Endothelial cell of hepatic sinusoid (primary cell): ENCODE results near the gene MYOM1.

Experiments used
- in situ Hi-C: cut with HindIII; loops from 2 replicates; pipeline ENCODE4 v1.10.0; 2017; ENCODE audit warnings: low sequenced_read_pairs

The MYOM1 gene

GRCh38 chr18:3190610-3191009 is 29.2 kb downstream of the MYOM1 start:
- in situ Hi-C loops = no loop called here

- in situ Hi-C loops = loop anchor here (5.0 kb wide), 1 partner anchor 32 kb away; no protein-coding TSS in a partner anchor
These were observed 29.9 kb downstream of the MYOM1 start for GRCh38 chr18:3189884-3190283.

DNA sequence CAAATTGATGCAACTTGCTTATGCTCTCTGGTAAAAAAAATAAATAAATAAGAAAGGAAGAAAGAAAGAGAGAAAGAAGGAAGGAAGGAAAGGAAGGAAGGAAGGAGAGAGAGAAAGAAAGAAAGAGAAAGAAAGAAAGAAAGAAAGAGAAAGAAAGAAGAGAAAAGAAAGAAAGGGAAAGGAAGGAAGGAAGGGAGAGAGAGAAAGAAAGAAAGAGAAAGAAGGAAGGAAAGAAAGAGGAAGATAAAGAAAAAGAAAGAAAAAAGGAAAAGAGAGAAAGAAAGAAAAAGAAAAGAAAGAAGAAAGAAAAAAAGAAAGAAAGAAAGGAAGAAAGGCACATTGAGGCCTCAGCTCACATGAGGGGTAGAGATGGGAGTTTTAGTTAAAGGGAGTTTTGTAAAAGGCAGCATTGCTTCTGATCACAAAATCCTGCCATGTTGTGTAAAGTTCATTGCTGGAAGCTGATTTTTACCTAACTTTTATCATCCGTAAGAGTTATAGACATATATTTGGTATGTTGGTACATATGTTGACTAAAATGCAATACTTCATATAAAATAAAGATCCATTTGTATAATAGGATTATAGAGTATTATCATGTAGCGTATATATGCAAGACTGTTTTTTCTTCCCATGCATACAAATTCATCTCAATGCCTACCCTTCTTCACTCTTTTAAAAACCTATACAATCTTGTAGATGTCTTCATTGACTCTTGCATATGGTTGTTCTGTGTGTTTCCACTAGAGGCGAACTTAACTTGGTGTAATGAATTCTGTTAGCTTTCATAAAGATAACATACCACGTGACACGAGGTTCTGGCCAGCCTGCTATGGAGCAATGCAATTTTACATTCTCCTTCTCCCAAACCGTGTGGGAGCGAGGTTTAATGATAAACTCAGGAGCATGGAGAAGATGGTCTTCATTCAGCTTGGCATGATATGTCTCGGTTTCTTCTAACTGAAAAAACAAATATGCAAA is 32.8 kb downstream of the MYOM1 start:
- in situ Hi-C loops = loop anchor here (5.0 kb wide), 1 partner anchor 35 kb away; no protein-coding TSS in a partner anchor

GRCh38 chr18:3184275-3184963 is 35.3 kb downstream of the MYOM1 start:
- in situ Hi-C loops = loop anchor here (5.0 kb wide), 3 partner anchors 37 to 267 kb away; no protein-coding TSS in a partner anchor

GRCh38 chr18:3183103-3183717 is 36.6 kb downstream of the MYOM1 start:
- in situ Hi-C loops = loop anchor here (5.0 kb wide), 3 partner anchors 36 to 266 kb away; no protein-coding TSS in a partner anchor

- in situ Hi-C loops = loop anchor here (5.0 kb wide), 3 partner anchors 33 to 263 kb away; no protein-coding TSS in a partner anchor
These were observed 39.4 kb downstream of the MYOM1 start for GRCh38 chr18:3180325-3180724.

GRCh38 chr18:3179430-3180089 is 40.2 kb downstream of the MYOM1 start:
- in situ Hi-C loops = loop anchor here (5.0 kb wide), 3 partner anchors 32 to 262 kb away; no protein-coding TSS in a partner anchor

GRCh38 chr18:3177902-3178687 is 41.7 kb downstream of the MYOM1 start:
- in situ Hi-C loops = no loop called here

DNA sequence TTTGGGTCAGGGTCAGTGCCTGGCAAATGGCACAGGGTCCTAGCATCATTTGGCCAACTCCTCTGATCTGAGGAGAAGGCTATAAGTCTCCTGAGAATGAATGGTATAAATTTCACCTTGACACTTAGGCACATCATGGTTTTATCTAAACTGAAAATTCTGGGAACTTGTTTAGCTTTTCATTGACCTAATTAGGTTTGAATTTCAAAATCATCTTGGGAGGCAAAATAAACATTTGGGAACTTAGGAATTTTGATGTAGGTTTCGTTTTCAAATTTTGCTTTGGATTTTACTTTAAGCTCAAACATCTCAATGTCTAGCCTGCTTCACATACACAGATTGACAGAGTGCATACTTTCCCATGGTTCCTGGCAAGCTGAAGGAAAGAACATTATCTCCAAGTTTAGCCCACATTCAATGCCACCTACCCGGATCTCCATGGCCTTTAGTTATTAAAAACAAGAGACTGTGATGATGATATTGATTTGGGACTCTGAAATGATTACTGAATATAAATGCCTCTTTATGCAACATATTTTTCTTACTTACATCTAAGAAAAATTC is 44.5 kb downstream of the MYOM1 start:
- in situ Hi-C loops = no loop called here

- in situ Hi-C loops = no loop called here
These were observed 47.7 kb downstream of the MYOM1 start for GRCh38 chr18:3172097-3172496.

DNA sequence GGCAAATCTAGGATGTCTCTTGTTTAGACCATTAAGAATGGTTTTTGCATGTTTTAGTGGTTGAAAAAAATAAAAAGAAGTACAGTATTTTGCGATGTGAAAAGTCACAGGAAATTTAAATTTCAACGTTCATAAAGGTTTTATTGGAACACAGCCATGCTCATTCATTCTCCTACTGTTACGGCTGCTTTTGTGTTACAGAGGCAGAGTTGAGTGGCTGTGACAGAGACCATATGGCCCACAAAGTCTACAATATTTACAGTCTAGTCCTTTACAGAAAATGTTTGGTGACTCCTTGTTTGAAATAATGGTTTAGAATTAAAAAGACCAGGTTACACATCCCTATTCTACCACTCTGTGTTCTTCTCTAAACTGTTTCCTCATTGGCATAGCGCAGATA is 48.1 kb downstream of the MYOM1 start:
- in situ Hi-C loops = no loop called here

- in situ Hi-C loops = no loop called here
These were observed 49.2 kb downstream of the MYOM1 start for GRCh38 chr18:3170441-3171161.

DNA sequence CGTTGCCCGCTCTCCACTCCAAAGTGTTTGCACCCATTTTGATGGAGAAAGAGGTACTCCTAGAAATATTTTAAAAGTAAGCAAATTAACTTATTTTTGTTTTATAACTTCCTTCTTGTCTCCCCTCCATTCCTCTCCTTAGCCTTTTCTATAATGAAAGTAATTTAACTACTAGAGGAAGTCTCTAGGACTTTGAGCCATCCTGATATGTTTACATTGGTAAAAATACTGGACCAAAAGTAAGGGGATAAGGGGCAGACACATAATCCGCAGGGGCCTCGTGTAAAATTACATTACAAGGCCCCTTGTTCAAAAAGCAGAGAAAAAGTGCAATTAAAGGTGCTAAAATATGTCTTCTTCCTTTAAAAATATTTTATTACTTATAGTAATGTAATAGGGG is 55.4 kb downstream of the MYOM1 start:
- in situ Hi-C loops = no loop called here

DNA sequence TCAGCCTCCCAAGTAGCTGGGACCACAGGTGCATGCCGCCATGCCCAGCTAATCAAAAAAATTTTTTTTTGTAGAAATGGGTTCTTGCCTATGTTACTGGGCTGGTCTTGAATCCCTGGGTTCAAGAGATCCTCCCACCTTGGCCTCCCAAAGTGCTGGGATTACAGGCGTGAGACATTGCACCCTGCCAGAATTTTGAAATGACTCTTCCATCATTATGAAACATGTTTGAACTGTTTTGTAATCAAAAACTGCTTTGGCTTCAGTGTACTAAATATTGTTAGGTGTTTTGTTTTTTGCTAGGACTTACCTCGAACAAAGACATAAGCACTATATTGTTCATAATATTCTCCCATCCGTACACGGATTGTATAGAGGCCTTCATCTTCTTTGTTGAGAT is 55.8 kb downstream of the MYOM1 start:
- in situ Hi-C loops = no loop called here

DNA sequence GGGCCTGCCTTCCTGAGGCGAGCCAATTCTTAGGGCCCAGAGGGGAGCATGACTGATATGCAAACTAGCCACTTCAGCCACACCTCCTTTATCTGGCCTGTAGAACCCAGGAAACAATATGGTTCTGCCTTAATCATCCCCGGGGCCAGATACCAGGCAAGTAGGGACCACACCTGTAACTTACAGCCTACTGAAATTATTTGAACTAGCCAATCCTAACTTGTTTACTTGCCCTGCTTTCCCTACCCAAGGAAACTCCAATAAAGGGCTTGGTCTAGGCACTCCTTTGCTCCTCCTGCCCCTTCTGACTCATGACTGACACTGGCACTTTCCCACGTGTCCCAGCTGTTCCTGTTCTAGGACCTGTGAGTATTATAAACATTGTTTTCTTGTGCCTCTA is 57.6 kb downstream of the MYOM1 start:
- in situ Hi-C loops = no loop called here

DNA sequence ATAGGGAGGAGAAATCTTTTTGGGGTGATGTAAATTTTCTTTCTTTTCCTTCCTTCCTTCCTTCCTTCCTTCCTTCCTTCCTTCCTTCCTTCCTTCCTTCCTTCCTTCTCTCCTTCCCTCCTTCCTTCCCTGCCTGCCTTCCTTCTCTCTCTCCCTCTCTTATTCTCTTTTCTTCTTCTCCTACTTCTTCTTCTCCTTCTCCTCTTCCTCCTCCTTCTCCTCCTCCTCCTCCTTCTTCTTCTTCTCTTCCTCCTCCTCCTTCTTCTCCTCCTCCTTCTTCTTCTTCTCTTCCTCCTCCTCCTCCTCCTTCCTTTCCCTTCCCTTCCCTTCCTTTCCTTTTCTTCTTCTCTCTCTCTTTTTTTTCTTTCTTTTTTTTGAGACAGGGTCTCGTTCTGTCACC is 59.9 kb downstream of the MYOM1 start:
- in situ Hi-C loops = no loop called here

GRCh38 chr18:3157606-3158005 is 62.2 kb downstream of the MYOM1 start:
- in situ Hi-C loops = no loop called here

DNA sequence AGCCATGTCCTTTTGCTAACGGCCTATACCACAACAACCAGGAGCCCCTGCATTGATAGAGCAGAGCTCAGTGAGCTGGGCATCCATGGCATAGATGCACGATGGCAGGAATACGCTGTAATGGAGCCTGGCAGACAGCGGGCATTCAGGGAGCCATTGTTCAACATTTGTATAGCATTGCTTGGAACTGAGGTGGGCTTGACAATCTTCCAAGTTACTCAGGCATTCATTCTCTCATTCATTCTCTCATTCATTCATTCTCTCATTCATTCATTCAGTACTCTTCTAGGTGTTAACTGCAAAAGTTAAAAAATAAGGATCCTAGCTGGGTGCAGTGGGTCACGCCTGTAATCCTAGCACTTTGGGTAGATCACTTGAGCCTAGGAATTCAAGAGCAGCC is 62.7 kb downstream of the MYOM1 start:
- in situ Hi-C loops = no loop called here

DNA sequence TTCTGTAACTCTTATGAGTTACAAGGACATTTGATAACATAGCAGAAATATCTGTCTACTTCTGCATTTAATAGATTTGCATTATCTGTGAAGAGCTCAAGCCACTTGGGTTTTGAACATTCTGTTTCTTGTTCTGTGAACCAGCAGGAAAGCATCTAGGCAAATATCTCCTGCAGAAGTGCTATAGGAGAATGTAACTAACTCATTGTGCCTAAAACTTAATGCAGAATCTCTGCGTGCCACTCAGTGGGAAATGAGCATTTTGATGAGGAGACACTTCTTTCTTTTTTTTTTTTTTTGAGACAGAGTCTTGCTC is 63.5 kb downstream of the MYOM1 start:
- in situ Hi-C loops = no loop called here
